SIG-M5 treated with dmso at 0.1 percent for 504 hours (cell line): Measurements from ENCODE around the gene LHFPL3.

Experiments used
- DNase-seq: peaks from one replicate; lab custom pipeline; 2025; ENCODE audit not compliant: unreplicated experiment; lab: John Stamatoyannopoulos, UW

Gene LHFPL3

DNA sequence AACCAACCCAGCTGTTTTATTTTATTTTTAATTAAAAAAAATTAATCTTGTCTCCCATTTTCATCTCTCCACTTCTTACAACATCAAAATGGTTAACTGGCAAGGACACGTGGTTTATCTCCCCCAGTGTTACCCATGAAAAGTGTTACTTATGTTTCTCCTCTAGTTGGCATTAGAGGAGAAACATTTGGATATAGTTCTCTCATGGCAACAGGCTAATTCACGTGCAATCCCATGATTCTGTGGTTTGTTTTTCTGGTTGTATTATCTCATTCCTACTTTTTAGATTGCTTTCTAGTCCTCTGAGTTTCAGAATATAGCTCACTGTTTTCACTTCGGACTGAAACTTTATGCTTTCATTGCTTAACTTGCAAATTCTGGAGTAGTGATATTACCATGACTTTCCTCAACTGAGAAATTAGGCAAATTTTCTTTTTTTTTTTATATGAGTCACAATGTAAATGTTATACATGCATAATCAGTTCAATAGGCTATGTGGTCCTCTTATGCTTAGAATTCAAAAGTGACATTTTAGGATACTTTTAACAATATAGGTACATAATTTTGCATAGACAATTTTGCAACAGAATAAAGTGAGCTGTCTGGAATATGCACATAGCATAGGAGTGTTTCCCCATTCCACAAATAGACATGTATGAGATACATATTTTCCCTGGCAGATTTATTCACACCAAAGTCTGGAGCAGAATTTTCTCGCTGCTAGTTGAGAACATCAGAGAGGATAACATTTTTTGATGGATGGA lies 43.0 kb downstream of the LHFPL3 start:
- DNase-seq: no peak

DNA sequence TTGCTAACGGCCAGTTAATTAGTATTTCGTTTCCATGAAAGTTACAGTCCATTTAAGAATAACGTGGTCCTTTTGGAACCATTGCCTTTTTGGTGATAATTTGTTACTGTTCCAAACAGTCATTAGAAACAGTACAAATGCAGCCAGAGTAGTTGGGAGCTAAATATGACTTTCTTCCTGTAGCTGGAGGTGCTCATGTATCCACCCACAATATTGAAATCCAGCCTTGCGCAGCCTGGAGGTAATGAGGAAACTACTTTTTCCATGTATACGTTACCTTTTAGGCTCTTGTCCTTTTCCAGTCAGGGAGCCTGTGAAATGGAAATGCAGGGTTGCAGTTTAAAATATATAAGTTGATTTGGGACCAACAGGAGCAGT lies 43.6 kb downstream of the LHFPL3 start:
- DNase-seq: no peak

DNA sequence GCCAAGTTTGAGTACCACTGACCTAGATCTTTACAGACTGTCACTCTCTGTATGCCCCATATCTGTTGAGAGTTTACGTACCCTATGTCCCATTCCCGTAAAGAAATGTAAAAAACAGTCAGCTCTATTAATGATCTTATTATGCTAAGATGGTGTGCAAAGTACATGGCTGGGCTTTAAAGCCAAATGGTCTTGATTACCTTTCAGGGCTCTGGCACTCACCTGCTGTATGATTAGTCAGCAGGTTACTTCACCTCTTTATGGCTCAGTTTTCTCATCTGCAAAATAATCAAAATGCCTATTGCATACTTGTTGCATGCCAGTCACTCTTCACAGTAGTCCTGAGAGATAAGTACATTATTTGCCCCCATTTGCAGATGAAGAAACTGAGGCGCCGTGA lies 54.2 kb downstream of the LHFPL3 start:
- no peak for DNase-seq

DNA sequence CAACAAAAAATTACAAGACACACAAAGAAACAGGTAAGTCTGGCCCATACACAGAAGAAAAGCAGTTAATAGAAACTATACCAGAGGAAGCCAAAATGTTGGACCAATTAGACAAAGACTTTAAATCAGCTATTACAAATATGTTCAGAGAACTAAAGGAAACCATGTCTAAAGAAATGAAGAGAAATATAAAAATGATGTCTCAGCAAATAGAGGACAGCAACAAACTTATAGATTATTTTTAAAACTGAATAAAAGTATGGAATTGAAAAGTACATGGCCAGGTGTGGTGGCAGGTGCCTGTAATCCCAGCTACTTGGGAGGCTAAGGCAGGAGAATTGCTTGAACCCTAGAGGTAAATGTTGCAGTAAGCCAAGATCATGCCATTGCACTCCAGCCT lies 58.5 kb downstream of the LHFPL3 start:
- DNase-seq: no peak

DNA sequence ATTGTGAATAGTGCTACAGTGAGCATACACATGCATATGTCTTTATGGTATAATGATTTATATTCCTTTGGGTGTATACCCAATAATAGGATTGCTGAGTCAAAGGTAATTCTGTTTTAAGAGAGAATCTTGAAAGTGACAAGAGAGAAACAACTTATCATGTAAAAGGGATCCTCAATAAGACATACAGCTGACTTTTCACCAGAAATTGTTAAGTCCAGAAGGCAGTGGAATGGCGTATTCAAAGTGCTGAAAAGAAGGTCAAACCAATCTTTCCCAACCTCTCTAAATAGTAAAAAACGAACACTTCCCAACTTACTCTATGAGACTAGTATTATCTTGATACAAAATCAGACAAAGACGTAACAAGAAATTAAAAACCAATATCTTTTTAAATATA lies 59.8 kb downstream of the LHFPL3 start:
- DNase-seq: no peak

DNA sequence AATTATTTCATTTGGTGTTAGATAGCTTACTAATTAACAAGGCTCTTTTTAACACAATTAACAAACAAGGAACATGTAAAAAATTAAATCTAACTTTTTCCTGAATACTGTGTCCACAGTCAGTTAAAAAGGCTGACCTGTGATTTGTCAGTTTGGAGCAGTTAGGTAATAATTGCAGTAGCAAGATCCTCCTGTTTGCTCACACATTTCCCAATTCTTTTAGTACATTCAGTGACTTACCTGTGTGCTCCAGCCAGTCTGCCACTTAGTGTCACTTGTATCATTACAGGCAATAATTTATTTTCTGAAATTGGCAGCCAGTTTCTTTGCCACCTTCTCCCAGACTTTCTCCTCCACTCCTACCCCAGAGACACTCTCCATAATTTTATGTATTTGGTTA lies 66.8 kb downstream of the LHFPL3 start:
- no peak for DNase-seq

DNA sequence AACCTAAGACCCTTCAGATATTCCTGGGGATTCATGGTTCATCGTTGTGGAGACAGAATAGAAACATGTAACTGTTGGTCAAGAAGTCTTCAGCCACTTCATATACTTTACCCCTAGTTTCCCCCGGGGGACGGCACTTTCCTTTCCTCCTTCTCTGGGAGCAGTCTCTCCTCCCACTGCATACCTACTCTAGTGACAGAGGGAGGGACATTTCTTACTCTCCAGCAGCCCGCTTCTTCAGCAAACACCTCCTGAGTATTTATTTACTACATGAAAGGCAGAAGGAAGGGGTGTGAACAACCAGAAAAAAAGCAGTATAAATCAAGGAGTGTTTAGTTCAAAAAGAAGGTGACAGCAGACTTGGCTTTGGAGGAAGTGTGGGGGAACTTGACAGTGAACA lies 69.0 kb downstream of the LHFPL3 start:
- no peak for DNase-seq

DNA sequence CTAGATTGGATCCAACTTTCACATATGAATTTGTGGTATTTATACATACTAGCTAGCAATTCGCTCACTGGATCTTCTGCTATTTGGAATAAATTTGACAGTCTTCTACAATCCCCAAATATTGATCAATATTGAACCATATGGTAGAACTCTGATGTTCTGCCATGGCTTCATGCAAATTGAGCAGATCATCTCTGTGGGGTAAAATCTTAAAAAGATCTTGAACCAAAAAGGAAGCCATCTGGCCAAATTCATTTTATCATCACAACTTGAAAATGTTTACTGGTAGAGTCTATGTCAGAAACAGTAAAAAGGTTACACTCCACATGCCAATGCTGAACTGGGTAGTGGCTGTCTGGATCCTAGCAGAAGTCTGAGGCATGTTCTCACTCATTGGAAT lies 80.0 kb downstream of the LHFPL3 start:
- DNase-seq: no peak

DNA sequence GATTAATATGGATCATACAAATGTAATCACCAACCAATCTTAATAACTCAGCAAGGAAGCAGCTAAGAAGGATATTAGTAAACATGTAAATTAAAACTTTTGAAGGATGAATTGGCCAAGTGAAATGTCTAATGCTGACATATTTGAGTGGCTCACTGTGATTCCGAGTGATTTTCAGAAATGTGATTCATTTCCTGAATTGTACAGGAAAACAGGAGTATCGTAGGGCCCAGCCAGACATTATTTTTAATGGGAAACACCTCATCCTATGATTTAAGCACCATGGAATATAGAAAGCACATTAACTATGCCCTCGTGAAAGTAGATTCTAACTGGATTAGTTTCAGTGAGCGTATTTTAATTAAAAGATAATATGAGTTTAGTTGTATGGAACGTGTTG lies 82.3 kb downstream of the LHFPL3 start:
- DNase-seq: no peak

DNA sequence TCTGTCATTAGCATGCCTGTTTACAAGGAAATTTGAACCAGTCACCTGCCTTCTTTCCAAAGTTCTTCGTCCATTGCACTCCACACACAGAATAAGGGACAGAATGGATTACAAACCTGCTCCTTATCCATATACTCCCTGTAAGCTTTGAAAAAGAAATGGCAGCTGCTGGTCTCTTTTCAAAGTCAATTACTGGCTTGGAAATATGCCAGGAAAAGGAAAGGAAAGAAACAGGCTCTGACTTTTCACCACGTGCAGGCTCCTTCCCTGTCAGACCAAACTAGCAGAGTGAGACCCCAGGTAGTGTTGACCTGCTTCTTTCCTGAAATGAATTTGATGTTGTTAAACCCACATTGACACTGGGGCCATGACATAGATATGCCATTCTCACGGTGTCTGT lies 84.5 kb downstream of the LHFPL3 start:
- no peak for DNase-seq

DNA sequence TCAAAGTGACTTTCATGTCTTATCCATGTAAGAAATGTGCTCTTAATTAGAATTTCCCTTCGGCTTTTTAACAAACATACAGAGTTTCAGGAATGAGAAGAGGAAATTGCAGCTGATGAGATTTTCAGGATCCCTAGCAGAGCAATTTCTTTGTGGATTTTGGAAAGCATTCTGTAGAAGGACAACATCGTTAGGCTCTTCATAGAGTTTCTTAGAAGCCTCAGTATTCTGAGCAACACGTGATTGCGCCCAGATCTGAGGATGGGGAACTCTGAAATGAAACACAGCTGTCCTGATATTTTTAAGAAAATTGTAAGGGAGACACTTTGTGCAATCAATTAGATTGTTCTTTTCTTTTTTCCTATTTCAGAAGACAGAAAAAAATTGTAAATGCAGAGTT lies 85.8 kb downstream of the LHFPL3 start:
- no peak for DNase-seq

DNA sequence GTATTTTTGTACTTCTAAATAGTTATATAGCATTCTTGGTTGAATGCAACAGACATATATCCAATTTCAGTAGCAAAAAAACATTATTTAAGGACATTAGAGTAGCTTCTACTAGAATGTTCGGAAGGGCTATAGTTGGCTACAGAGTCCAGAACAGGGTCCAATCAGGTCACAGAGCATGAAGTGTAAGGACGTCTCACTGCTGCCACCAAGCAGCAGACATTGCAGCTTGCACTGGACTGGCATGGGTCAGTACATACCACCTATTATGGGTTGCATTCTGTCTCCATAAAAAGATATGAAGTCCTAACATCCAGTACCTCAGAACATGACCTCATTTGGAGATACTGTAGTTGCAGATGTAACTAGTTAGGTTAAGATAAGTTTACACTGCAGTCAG lies 87.3 kb downstream of the LHFPL3 start:
- DNase-seq: no peak

DNA sequence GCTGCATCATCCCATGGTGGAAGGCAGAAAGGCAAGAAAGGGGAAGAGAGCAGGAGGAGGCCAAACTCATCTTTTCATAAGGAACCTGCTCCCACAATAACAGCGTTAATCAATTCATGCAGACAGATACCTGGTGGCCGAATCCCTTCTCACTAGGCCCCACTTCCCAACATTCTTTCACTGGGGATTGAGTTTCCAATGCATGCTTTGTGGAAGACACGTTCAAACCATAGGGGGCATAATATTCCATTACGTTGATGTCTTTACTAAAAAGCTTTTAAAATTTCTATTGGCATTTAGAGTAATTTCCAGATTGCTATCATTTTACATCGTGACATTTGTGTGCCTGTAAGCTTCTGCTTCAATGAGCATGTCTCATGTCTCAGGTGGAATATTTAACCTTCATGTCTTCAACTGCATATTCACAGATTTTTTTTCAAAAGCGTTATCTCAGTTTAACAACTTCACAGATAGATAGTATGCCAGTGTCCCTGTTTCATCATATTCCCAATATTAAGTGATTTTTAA lies 88.5 kb downstream of the LHFPL3 start:
- DNase-seq: no peak

DNA sequence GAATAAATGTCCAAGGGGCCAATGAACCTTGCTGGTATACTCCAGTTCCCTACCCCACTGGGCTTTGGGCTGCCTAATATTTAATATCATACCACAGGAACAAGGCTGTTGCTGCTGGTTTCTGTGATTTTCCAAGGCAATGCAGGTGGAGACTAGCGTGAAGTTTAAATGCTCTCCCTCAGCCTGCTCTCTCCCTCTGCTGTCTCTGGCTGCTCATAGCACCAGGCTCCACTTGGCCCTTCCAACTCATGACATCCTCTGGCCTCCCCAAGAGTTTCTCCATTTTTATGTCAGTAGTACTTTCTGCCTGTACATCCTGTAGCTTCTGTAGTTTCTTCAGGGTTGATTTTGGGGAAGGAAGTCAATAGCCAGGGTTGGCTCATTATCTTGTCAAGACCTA lies 103.5 kb downstream of the LHFPL3 start:
- no peak for DNase-seq

DNA sequence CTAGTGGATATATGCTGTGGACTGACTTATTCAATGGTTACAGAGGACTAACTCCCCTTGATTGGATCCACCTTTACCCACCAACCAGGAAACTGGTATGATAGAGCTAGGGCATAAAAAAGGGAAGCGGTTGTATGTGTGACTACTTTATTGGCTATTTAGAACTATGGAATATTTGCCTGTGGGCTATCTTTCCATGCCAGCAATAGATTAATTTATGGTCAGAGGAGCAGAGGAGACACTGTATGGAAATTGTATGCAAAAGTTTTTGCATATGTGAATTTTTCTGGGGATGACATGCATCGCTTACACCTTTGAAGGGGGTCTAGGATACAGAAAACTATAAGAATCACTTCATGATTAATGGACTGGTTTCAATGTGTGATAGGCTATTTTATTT lies 105.7 kb downstream of the LHFPL3 start:
- DNase-seq: no peak

DNA sequence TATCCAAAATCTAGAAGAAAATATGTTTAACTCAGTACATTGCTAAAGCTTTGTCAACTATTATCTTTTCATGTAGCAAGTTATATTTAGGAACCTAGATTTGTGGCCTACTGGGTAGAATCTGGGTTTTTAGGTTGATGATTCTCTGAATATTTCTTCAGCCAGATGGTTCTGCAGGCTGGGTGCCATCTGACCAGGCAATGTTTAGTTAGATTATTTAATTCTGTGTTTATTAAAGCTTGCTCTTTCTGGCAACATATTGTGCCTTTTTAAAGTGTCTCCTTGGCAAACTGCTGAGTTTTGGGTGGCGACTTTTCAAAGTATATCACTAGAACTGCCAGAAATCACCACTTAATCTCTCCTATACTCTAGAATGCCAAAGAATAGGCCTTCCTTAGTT lies 114.1 kb downstream of the LHFPL3 start:
- DNase-seq: no peak

DNA sequence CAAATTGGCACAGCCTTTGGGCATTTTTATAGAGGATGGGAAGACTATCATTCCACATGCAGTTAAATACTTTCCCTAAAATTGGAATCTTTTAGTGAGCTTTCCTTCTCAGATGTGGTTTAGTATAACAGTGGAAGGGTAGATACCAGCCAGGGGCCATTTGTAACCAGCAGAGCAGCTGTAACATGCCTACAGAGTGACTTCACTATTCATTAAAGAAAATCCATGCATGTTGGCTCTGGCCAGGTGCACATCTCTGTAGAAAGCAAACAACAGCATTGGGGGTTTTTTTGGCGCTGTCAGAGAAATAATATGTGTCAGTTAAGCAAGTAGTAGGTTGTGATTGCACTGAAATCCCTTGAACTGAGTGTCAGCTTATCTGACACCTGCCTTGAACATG lies 115.6 kb downstream of the LHFPL3 start:
- DNase-seq: no peak

DNA sequence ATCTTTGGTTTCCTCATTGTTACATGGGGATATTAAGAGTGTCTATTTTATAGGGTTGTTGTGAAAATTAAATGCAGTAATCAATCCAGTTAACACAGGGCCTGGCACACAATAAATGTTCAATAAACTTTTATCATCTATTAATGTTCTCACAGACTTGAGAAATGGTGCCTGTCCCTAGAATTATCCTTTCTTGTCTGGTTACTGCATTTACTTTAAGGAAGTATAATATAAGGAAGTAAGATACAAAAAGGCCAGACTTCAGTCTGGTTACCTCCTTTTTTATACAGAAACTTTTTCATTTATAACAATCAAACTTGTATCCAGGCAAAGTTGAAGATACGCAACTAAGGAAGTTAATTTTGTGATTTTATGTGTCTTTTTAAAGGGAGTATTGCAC lies 117.0 kb downstream of the LHFPL3 start:
- no peak for DNase-seq

DNA sequence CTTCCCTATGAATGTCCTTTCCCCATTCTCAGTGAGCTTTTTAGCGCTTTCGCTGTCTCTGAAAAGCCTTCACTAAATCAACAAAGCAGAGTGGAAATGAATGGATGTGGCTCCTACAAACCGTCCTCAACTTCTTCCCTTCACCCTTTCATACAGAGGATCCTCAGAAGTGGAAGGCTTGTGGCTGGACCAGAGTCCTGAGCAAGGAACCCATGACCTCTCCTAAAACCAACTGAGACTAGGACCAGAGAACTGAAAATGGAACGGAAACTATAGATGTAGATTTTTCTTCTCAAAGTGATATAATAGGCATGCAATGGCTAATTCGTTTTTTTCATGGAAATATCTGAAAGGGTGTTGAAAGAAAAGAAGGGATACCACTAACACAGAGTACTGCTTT lies 122.5 kb downstream of the LHFPL3 start:
- no peak for DNase-seq

DNA sequence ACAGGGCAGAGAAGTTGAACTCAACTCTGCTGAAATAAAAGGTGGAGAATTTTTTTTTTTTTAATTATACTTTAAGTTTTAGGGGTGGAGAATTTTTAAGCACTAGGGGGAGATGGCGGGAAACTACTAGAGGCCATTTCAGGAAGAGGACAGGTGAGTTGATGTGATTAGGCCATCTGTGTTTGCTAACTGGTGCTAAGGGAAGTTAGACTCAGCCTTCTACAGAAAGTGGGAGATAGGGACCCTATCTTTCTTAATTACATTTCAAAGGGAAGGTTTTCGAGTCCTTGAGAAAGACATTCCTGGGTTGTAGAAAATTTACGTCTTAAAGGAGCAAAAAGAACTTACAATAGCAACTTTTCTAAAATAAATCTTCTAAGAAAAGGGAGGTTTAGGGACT lies 124.8 kb downstream of the LHFPL3 start:
- DNase-seq: no peak

DNA sequence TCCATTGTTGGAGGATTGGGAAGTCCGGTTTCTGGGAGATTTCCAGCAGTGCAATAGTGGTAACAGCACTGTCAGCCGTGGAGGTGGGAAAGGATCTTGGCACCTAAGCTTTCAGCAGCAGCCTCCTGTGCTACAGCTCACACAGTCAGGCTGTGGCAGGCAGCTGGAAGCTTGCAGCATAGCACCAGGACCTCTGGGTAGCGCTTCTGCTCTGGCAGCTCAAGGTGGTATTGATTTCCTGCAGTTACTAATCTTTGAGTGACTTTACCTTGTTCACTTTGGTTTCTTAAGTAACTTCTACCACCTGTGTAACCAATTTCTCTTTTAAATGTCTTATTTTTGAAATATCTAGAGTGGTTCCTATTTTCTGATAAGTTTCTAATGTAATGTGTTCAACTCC lies 130.5 kb downstream of the LHFPL3 start:
- DNase-seq: no peak

DNA sequence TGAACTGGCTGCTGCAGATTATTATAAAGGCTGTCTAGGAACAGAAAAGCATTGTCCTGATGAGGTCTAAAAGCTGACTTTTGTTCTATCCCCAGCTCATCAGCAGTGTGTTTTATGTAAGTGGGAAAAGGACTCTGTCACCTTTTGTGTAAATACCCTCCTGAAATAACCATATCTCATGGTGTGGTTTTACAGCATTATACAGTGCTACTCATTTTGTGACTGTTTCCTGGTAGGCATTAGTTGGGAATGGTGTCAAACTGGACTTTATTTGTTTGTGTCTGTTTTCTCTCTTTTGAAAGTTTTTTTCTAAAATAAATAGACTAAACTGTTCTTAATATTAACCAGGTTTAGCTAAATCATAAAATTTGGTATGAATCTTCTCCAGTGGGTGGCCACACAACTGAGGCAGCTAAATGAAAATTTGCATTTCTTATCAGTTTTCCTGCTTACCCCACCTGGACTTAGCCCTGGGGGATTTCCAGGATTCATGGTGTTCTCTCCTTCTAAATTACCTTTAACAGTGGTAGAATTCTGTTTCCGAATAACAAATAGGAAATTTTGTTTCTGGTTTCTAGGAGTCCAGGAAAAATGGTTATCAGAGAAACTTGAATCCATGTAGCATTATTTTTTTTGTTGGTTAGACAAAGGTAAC lies 140.9 kb downstream of the LHFPL3 start:
- no peak for DNase-seq

DNA sequence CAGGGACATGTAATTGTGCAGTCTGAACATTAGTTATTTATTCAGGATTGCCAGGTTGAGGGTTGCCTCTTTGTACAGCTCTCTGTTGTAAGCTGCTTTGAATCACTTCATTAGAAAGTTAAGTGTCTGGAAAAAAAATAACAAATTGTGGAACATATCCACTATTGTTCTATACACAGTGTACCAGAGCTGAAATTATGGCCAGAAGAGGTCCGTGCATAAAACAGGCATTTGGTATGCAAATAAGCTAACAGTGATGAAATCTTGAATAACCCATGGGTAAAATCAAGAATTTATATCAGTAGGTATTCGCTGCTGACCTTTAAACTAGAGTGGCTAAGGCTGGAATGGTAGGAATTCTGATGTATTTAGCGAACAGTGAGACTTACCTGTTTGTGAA lies 152.1 kb downstream of the LHFPL3 start:
- DNase-seq: no peak
